GM21717 (cell line): ENCODE measurements around the gene TAF4.
"Not testable (repeated sequence)": the region's sequence is repeated elsewhere in the genome, so short reads cannot be mapped to it uniquely, and the experiment has no call there.

Experiments
- ATAC-seq: cut with Tn5 transposase; IDR thresholded peaks from one replicate; pipeline ENCODE4 v1.9.1; 2021; ENCODE audit warnings: mild to moderate bottlenecking, moderate library complexity; ENCODE audit not compliant: unreplicated experiment

TAF4 gene

GRCh38 chr20:61980647-61981583 lies 84.8 kb downstream of the TAF4 start:
- ATAC-seq = no peak

GRCh38 chr20:61979701-61980635 lies 85.7 kb downstream of the TAF4 start:
- ATAC-seq = no peak

GRCh38 chr20:61979090-61979489 lies 86.6 kb downstream of the TAF4 start:
- no peak for ATAC-seq

- ATAC-seq = no peak
Measured at GRCh38 chr20:61978491-61978890, 87.2 kb downstream of the TAF4 start.

GRCh38 chr20:61977419-61977786 lies 88.3 kb downstream of the TAF4 start:
- no peak for ATAC-seq

- no peak for ATAC-seq
Measured at GRCh38 chr20:61976644-61977418, 88.8 kb downstream of the TAF4 start.

GRCh38 chr20:61976263-61976643 lies 89.4 kb downstream of the TAF4 start:
- ATAC-seq = no peak

- no peak for ATAC-seq
Measured at GRCh38 chr20:61975407-61976129, 90.1 kb downstream of the TAF4 start.

GRCh38 chr20:61974357-61974665 lies 91.4 kb downstream of the TAF4 start:
- ATAC-seq = no peak

GRCh38 chr20:61973515-61974356 lies 91.9 kb downstream of the TAF4 start:
- ATAC-seq = no peak

GRCh38 chr20:61972636-61973508 lies 92.8 kb downstream of the TAF4 start:
- no peak for ATAC-seq

- not testable (repeated sequence) for ATAC-seq
Measured at GRCh38 chr20:61971595-61971994, 94.1 kb downstream of the TAF4 start.

- ATAC-seq = no peak
Measured at GRCh38 chr20:61970357-61970756, 95.3 kb downstream of the TAF4 start.

GRCh38 chr20:61969806-61970205 lies 95.9 kb downstream of the TAF4 start:
- ATAC-seq = no peak

- ATAC-seq = no peak
Measured at GRCh38 chr20:61968932-61969331, 96.7 kb downstream of the TAF4 start.

- ATAC-seq = no peak
Measured at GRCh38 chr20:61968036-61968810, 97.5 kb downstream of the TAF4 start.

GRCh38 chr20:61967300-61967699 lies 98.4 kb downstream of the TAF4 start:
- no peak for ATAC-seq
